Suprapubic skin (tissue), 4 donors: ENCODE data around the gene LAMB4.

Experiments
- POLR2A ChIP-seq, 2 donors: fragments of 450-650 bp; IDR thresholded peaks; one replicate each; pipeline ENCODE4 v1.6.1; 2017; ENCODE audit warnings: antibody characterized with exemption in 2 of 2, mild to moderate bottlenecking in 2 of 2, moderate library complexity in 2 of 2
- POLR2AphosphoS5 ChIP-seq, 3 donors: sonication (generic); formaldehyde crosslinking; IDR thresholded peaks; one replicate each; pipeline ENCODE4 v1.6.1; 2017; ENCODE audit warnings: antibody characterized with exemption in 3 of 3
- TF ChIP-seq, protein P1 (sequence below), 2 donors: fragments of 200-600 bp in 1 of 2; fragments of 450-650 bp in 1 of 2; sonication (generic) in 1 of 2; IDR thresholded peaks; one replicate each; pipeline ENCODE4 v1.5.1; 2016 to 2019; ENCODE audit warnings: antibody characterized with exemption in 2 of 2, mild to moderate bottlenecking in 1 of 2, moderate library complexity in 1 of 2

DNA sequence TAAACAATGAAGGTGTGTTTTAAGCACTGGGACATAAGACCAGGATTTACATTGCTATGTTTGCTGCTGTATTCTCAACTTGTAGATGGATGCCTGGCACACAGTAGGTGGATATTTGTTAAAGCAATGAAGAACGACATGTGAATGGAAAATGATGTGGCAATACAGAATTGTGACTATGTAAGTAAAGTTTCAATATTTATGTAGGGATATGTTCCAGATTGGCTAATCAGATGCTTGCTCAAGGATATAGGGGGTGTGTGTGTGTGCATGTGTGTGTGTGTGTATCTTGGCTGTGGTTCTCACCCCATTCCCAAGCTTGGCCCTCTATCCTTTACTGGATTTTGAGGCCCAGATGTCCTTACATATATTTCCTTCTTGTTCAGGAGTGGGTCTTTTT, 84.5 kb downstream of the LAMB4 start:
- TF ChIP-seq POLR2A (IDR thresholded peaks at IDR 0.05) (no peak), POLR2AphosphoS5 (IDR thresholded peaks at IDR 0.05) (no peak)
- TF ChIP-seq, protein P1, sequence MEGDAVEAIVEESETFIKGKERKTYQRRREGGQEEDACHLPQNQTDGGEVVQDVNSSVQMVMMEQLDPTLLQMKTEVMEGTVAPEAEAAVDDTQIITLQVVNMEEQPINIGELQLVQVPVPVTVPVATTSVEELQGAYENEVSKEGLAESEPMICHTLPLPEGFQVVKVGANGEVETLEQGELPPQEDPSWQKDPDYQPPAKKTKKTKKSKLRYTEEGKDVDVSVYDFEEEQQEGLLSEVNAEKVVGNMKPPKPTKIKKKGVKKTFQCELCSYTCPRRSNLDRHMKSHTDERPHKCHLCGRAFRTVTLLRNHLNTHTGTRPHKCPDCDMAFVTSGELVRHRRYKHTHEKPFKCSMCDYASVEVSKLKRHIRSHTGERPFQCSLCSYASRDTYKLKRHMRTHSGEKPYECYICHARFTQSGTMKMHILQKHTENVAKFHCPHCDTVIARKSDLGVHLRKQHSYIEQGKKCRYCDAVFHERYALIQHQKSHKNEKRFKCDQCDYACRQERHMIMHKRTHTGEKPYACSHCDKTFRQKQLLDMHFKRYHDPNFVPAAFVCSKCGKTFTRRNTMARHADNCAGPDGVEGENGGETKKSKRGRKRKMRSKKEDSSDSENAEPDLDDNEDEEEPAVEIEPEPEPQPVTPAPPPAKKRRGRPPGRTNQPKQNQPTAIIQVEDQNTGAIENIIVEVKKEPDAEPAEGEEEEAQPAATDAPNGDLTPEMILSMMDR (IDR thresholded peaks at IDR 0.05): no peak
